T-cell (primary cell): ENCODE measurements around the gene RSPRY1. TPM values are rescaled to one million over a fixed set of nuclear protein-coding genes. Genes with fewer than 3 reads are reported as not detected.
A peak's percentile ranks its signal among the peaks of the same experiment; 100 is the strongest.
"Not testable (repeated sequence)": the region's sequence is repeated elsewhere in the genome, so short reads cannot be mapped to it uniquely, and the experiment has no call there.

Source experiments
- ATAC-seq, 4 experiments: fragments of 200-7000 bp in 3 of 4; fragments of 150-1000 bp in 1 of 4; cut with Tn5 transposase; replicated peaks in 1 of 4; 1 replicate in 3 of 4; 2 replicates in 1 of 4; pipeline ENCODE4 v1.10.0; 2021; ENCODE audit warnings: moderate library complexity in 3 of 4, mild to moderate bottlenecking in 2 of 4, moderate number of reproducible peaks in 1 of 4
- CTCF ChIA-PET, 2 donors: fragments of 300-600 bp; sonication (Branson Sonifier 250); formaldehyde crosslinking; loops; one replicate each; lab custom pipeline; 2022; ENCODE audit warnings: antibody characterized with exemption in 2 of 2; lab: Charles Lee
- POLR2A ChIA-PET, 2 donors: fragments of 300-600 bp; sonication (Branson Sonifier 250); formaldehyde crosslinking; loops; one replicate each; lab custom pipeline; 2022; ENCODE audit warnings: antibody characterized with exemption in 2 of 2; lab: Charles Lee
- DNase-seq, 35 experiments: peaks; one replicate each; pipeline versions ENCODE4 v3.0.0 to v3.0.0-alpha.2; 2013 to 2023
- H3K27ac ChIP-seq: one replicate; pipeline ENCODE4 v1.5.1; 2013; ENCODE audit warnings: low read length
- H3K27me3 ChIP-seq, 2 experiments: replicated peaks in 1 of 2; 1 replicate in 1 of 2; 2 replicates in 1 of 2; pipeline versions ENCODE4 v1.6.1 to v1.7.0; 2013; ENCODE audit warnings: low read length in 1 of 2, mixed read lengths in 1 of 2; ENCODE audit not compliant: control insufficient read depth in 2 of 2, insufficient read depth in 2 of 2; ENCODE audit errors: extremely low read depth in 1 of 2
- H3K36me3 ChIP-seq, 2 donors: 1 replicate in 1 of 2; 2 replicates in 1 of 2; pipeline versions ENCODE4 v1.6.1 to v1.7.0; 2013; ENCODE audit warnings: low read length in 1 of 2; ENCODE audit not compliant: control insufficient read depth in 2 of 2, insufficient read depth in 1 of 2; ENCODE audit errors: extremely low read depth in 1 of 2
- H3K4me1 ChIP-seq, 2 experiments: 1 replicate in 1 of 2; 2 replicates in 1 of 2; pipeline versions ENCODE4 v1.6.1 to v1.7.0; 2013; ENCODE audit warnings: low read length in 2 of 2, mixed read lengths in 1 of 2; ENCODE audit not compliant: insufficient read depth in 2 of 2, control insufficient read depth in 1 of 2; ENCODE audit errors: extremely low read depth in 1 of 2
- H3K4me3 ChIP-seq, 2 donors: 1 replicate in 1 of 2; 2 replicates in 1 of 2; pipeline versions ENCODE4 v1.5.1 to v1.7.0; 2013; ENCODE audit warnings: mild to moderate bottlenecking in 2 of 2, low read length in 1 of 2, moderate library complexity in 1 of 2; ENCODE audit not compliant: control insufficient read depth in 1 of 2; ENCODE audit errors: extremely low read depth in 1 of 2
- H3K9me3 ChIP-seq: 2 replicates; pipeline ENCODE4 v1.7.0; 2013
- H3K27ac Mint-ChIP-seq, 2 donors: one replicate each; pipeline ENCODE4 v1.8.0; 2020 to 2021; ENCODE audit warnings: mild to moderate bottlenecking in 2 of 2, mixed read lengths in 2 of 2
- H3K27me3 Mint-ChIP-seq, 2 donors: one replicate each; pipeline ENCODE4 v1.8.0; 2021 to 2022; ENCODE audit warnings: mixed read lengths in 2 of 2
- H3K36me3 Mint-ChIP-seq: one replicate; pipeline ENCODE4 v1.8.0; 2021; ENCODE audit warnings: mixed read lengths
- H3K4me1 Mint-ChIP-seq, 3 donors: one replicate each; pipeline ENCODE4 v1.8.0; 2020 to 2022; ENCODE audit warnings: mixed read lengths in 3 of 3, mild to moderate bottlenecking in 1 of 3
- H3K4me3 Mint-ChIP-seq, 3 donors: one replicate each; pipeline ENCODE4 v1.8.0; 2020 to 2022; ENCODE audit warnings: mild to moderate bottlenecking in 3 of 3, mixed read lengths in 3 of 3, moderate library complexity in 3 of 3
- H3K9me3 Mint-ChIP-seq, 3 donors: one replicate each; pipeline ENCODE4 v1.8.0; 2020 to 2022; ENCODE audit warnings: mixed read lengths in 3 of 3
- WGBS: methylation state at CpG from one replicate; pipeline ENCODE4 v1.1.5; 2013; ENCODE audit warnings: missing lambda C conversion rate; ENCODE audit not compliant: insufficient coverage; 5-methylcytosine and 5-hydroxymethylcytosine counted together
- total RNA-seq, 35 experiments: library from RNA in 6 of 35; stranded (reverse) in 6 of 35; fragments of 120-200 nt in 1 of 35; gene quantifications; one replicate each; pipeline versions ENCODE4 v1.2.1 to v1.2.4 and lab custom pipeline; 2013 to 2026

RSPRY1 gene
- total RNA-seq, 5 donors from 2014 or later (not counting 1 experiment from before 2014, with no cell fraction given): 25.0 to 32.0 (median 28.2) TPM

GRCh38 chr16:57200926-57201325, 14.8 kb downstream of the RSPRY1 start:
- WGBS: 88% methylated on average over 5 of the region's 27 CpGs
- CTCF ChIA-PET, H3K27ac ChIP-seq, H3K27me3 ChIP-seq, H3K9me3 Mint-ChIP-seq, ATAC-seq, H3K4me1 ChIP-seq, H3K27ac Mint-ChIP-seq, H3K9me3 ChIP-seq, H3K4me3 ChIP-seq, DNase-seq, H3K4me3 Mint-ChIP-seq, POLR2A ChIA-PET, H3K27me3 Mint-ChIP-seq: not testable (repeated sequence)
- H3K4me1 Mint-ChIP-seq: peaks cover 16 to 20% (median 18%) of the 10 kb centered on the region in 3 donors
- peaks cover 28% of the 10 kb centered on the region for H3K36me3 Mint-ChIP-seq
- peaks cover 4 to 18% of the 10 kb centered on the region in 2 donors for H3K36me3 ChIP-seq

GRCh38 chr16:57202095-57202886, 16.2 kb downstream of the RSPRY1 start:
- POLR2A ChIA-PET: no interaction called here
- Histone ChIP-seq H3K4me1 (no peaks in the 10 kb centered on the region), H3K27ac (no peak overlapping the region), H3K9me3 (no peaks in the 10 kb centered on the region), H3K4me3 (no peak overlapping the region), H3K27me3 (no peaks in the 10 kb centered on the region), H3K36me3 (peaks cover 4 to 28% of the 10 kb centered on the region in 2 donors)
- Mint-ChIP-seq H3K27ac (no peak overlapping the region), H3K36me3 (peaks cover 31% of the 10 kb centered on the region), H3K4me3 (no peak overlapping the region), H3K27me3 (no peaks in the 10 kb centered on the region), H3K9me3 (no peaks in the 10 kb centered on the region), H3K4me1 (peaks cover 6 to 9% (median 9%) of the 10 kb centered on the region in 3 donors)
- CTCF ChIA-PET: interaction anchor here in 1 of 2 donors (0.6 kb wide), 1 partner anchor 46 kb away, joined by 5 read pairs; no protein-coding TSS in a partner anchor
- no CpG with 5 or more reads among the region's 7 CpGs for WGBS
- DNase-seq: no peak
- no peak for ATAC-seq

GRCh38 chr16:57203451-57203850, 17.3 kb downstream of the RSPRY1 start:
- ChIA-PET CTCF (no interaction called here), POLR2A (no interaction called here)
- DNase-seq: no peak
- Mint-ChIP-seq H3K4me3 (no peak overlapping the region), H3K4me1 (peaks cover 4 to 8% (median 7%) of the 10 kb centered on the region in 3 donors), H3K27ac (peak overlapping the region in 1 of 2 donors; percentile 77), H3K36me3 (peaks cover 38% of the 10 kb centered on the region), H3K27me3 (no peaks in the 10 kb centered on the region), H3K9me3 (no peaks in the 10 kb centered on the region)
- peaks cover 4 to 35% of the 10 kb centered on the region in 2 donors for H3K36me3 ChIP-seq
- no peaks in the 10 kb centered on the region for H3K27me3 ChIP-seq
- no CpG with 5 or more reads among the region's 1 CpG for WGBS
- ATAC-seq: no peak
- no peaks in the 10 kb centered on the region for H3K9me3 ChIP-seq
- no peak overlapping the region for H3K27ac ChIP-seq
- H3K4me3 ChIP-seq: no peak overlapping the region
- H3K4me1 ChIP-seq: no peaks in the 10 kb centered on the region

- Histone ChIP-seq H3K4me1 (no peaks in the 10 kb centered on the region), H3K9me3 (no peaks in the 10 kb centered on the region), H3K36me3 (peaks cover 4 to 46% of the 10 kb centered on the region in 2 donors), H3K27me3 (no peaks in the 10 kb centered on the region), H3K4me3 (no peak overlapping the region), H3K27ac (no peak overlapping the region)
- ChIA-PET CTCF (interaction anchor here in 1 of 2 donors (1.5 kb wide), 1 partner anchor 10 kb away, joined by 3 read pairs; no protein-coding TSS in a partner anchor), POLR2A (no interaction called here)
- Mint-ChIP-seq H3K9me3 (no peaks in the 10 kb centered on the region), H3K27me3 (no peaks in the 10 kb centered on the region), H3K36me3 (peaks cover 39% of the 10 kb centered on the region), H3K4me3 (no peak overlapping the region), H3K4me1 (peaks cover 0 to 5% (median 4%) of the 10 kb centered on the region in 3 donors), H3K27ac (no peak overlapping the region)
- ATAC-seq (no peak), DNase-seq (no peak)
- 97% methylated on average over 11 of the region's 12 CpGs for whole genome bisulfite sequencing
Measured at GRCh38 chr16:57204675-57205074, 18.5 kb downstream of the RSPRY1 start.

GRCh38 chr16:57208926-57209325, 22.8 kb downstream of the RSPRY1 start:
- Histone ChIP-seq H3K4me1 (no peaks in the 10 kb centered on the region), H3K27me3 (no peaks in the 10 kb centered on the region), H3K4me3 (no peak overlapping the region), H3K36me3 (peaks cover 9 to 80% of the 10 kb centered on the region in 2 donors), H3K9me3 (no peaks in the 10 kb centered on the region), H3K27ac (no peak overlapping the region)
- Mint-ChIP-seq H3K9me3 (no peaks in the 10 kb centered on the region), H3K36me3 (peaks cover 56% of the 10 kb centered on the region), H3K4me1 (peaks cover 0 to 2% (median 0%) of the 10 kb centered on the region in 3 donors), H3K4me3 (no peak overlapping the region), H3K27ac (no peak overlapping the region), H3K27me3 (no peaks in the 10 kb centered on the region)
- no peak for DNase-seq
- ChIA-PET POLR2A (no interaction called here), CTCF (no interaction called here)
- no CpG with 5 or more reads among the region's 1 CpG for WGBS
- no peak for ATAC-seq

GRCh38 chr16:57209780-57210179, 23.7 kb downstream of the RSPRY1 start:
- H3K27ac ChIP-seq: no peak overlapping the region
- H3K4me1 ChIP-seq: no peaks in the 10 kb centered on the region
- H3K36me3 ChIP-seq: peaks cover 7 to 81% of the 10 kb centered on the region in 2 donors
- H3K36me3 Mint-ChIP-seq: peaks cover 61% of the 10 kb centered on the region
- ChIA-PET POLR2A (no interaction called here), CTCF (no interaction called here)
- no peak overlapping the region for H3K4me3 Mint-ChIP-seq
- no peaks in the 10 kb centered on the region for H3K27me3 Mint-ChIP-seq
- no peaks in the 10 kb centered on the region for H3K27me3 ChIP-seq
- H3K4me3 ChIP-seq: no peak overlapping the region
- ATAC-seq (no peak), DNase-seq (no peak)
- no peak overlapping the region for H3K27ac Mint-ChIP-seq
- no peaks in the 10 kb centered on the region for H3K9me3 Mint-ChIP-seq
- WGBS: 100% methylated on average over 2 of the region's 5 CpGs
- peaks cover 0 to 2% (median 0%) of the 10 kb centered on the region in 3 donors for H3K4me1 Mint-ChIP-seq
- no peaks in the 10 kb centered on the region for H3K9me3 ChIP-seq
